Heart right ventricle (tissue), 16 donors: ENCODE measurements around the gene CCDC8. TPM values are rescaled to one million over a fixed set of nuclear protein-coding genes. Genes with fewer than 3 reads are reported as not detected.

Source experiments
- ATAC-seq, 8 donors: fragments of 200-7000 bp; cut with Tn5 transposase; one replicate each; pipeline ENCODE4 v1.9.1; 2020; ENCODE audit warnings: mild to moderate bottlenecking in 8 of 8, moderate library complexity in 8 of 8, moderate number of reproducible peaks in 1 of 8
- DNase-seq, 2 donors: peaks; one replicate each; pipeline ENCODE4 v3.0.0-alpha.2; 2020
- H3K27ac ChIP-seq, 10 donors: fragments of 200-600 bp; sonication (generic) in 2 of 10; one replicate each; pipeline versions ENCODE4 v1.5.0 to v1.8.0; 2020 to 2022; ENCODE audit warnings: mild to moderate bottlenecking in 3 of 10
- H3K27me3 ChIP-seq, 7 donors: fragments of 200-600 bp; one replicate each; pipeline ENCODE4 v1.8.0; 2021 to 2022; ENCODE audit warnings: mild to moderate bottlenecking in 2 of 7
- H3K36me3 ChIP-seq, 9 donors: fragments of 200-600 bp; sonication (generic) in 1 of 9; one replicate each; pipeline versions ENCODE4 v1.5.0 to v1.8.0; 2020 to 2022; ENCODE audit warnings: mild to moderate bottlenecking in 2 of 9
- H3K4me1 ChIP-seq, 9 donors: fragments of 200-600 bp; sonication (generic) in 1 of 9; one replicate each; pipeline versions ENCODE4 v1.5.0 to v1.8.0; 2020 to 2022; ENCODE audit warnings: mild to moderate bottlenecking in 4 of 9
- H3K4me3 ChIP-seq, 10 donors: fragments of 200-600 bp; sonication (generic) in 2 of 10; one replicate each; pipeline versions ENCODE4 v1.5.0 to v1.8.0; 2020 to 2022; ENCODE audit warnings: mild to moderate bottlenecking in 7 of 10, moderate library complexity in 2 of 10
- H3K9me3 ChIP-seq, 11 donors: fragments of 200-600 bp in 10 of 11; sonication (generic) in 2 of 11; one replicate each; pipeline versions ENCODE4 v1.5.0 to v1.8.0; 2013 to 2022; ENCODE audit warnings: mild to moderate bottlenecking in 2 of 11, control low read depth in 1 of 11, moderate library complexity in 1 of 11
- CTCF ChIP-seq, 9 donors: fragments of 200-600 bp; sonication (generic) in 2 of 9; IDR thresholded peaks; one replicate each; pipeline versions ENCODE4 v1.5.0 to v1.8.0; 2021 to 2022; ENCODE audit warnings: antibody characterized with exemption in 9 of 9, mild to moderate bottlenecking in 5 of 9, moderate library complexity in 1 of 9
- WGBS, 2 donors: extraction: QIAGEN DNeasy Blood & Tissue Kit; methylation state at CpG; one replicate each; pipeline ENCODE4 v1.1.7; 2013; ENCODE audit warnings: inconsistent platforms in 1 of 2; 5-methylcytosine and 5-hydroxymethylcytosine counted together
- intact Hi-C, 10 donors: fragments of 100-400 bp; cut with DNase I; formaldehyde crosslinking; loops; one replicate each; pipeline versions ENCODE4 v1.11.1 to v1.14.2; 2022
- polyA plus RNA-seq, 2 donors: library from polyadenylated mRNA; stranded (reverse); fragments of 200-250 nt; gene quantifications; one replicate each; pipeline ENCODE4 v1.2.3, GENCODE V29; 2013
- total RNA-seq, 10 donors: library from RNA; stranded (reverse); fragmentation: NEBNext Ultra II Directional in 3 of 10; extraction: Animal tissue kit (Norgen Biotek cat#: 25700) in 3 of 10; gene quantifications; one replicate each; pipeline versions ENCODE4 v1.2.1 to v1.2.4, GENCODE V29; 2021 to 2023
- donor health status: Arrhythmogenic right ventricular cardiomyopathy.
- donor health status: ischemic (EF 13 %, LVEDD 7.1; RV severe dilation, severe dysfunction).
- donor health status: healthy with polysubstance abuse.
- donor health status: DM: no; HTN: yes; CAD: no.
- donor health status: DM: no; HTN: no; CAD: no.
- donor health status: ischemic (EF 25% LVEDD 6.9; RV normal size, moderate dysfunction).
- donor health status: ischemic (EF 25% LVEDD 5.7; RV mildly dilated, moderate dysfunction).
- donor health status: healthy.
- donor health status: DM: yes; HTN: yes; CAD: no.
- donor health status: Ischemic cardiomyopathy.
- donor health status: ischemic (EF 35%, LVEDD 5.7; RV mildly dilated, moderate dysfunction).
- donor health status: nonischemic (EF 11% LVEDD 7.7; RV severe dilation, severe dysfunction).
- donor health status: DM: yes; HTN: yes; CAD: no.
- donor health status: PGD.
- donor health status: ischemic (EF 29% LVEDD 5.4; RV normal size, mild dysfunction).
- donor health status: nonischemic (EF 23%, LVEDD 6.1; RV moderate dilation, normal function).

Gene CCDC8
- total and polyA plus RNA-seq, 12 donors: 14.4 to 37.3 (median 28.1) TPM

GRCh38 chr19:46407856-46408663 is 5.3 kb downstream of the CCDC8 start:
- WGBS, 2 donors: 17 to 18% methylated on average over 23 of the region's 23 CpGs
- H3K27ac ChIP-seq: peak overlapping the region in 9 of 10 donors; percentile 35 to 76 (median 53)
- ATAC-seq (peak in 5 of 8 donors; percentile 2 to 24 (median 6)), DNase-seq (no peak)
- peaks cover 10 to 82% (median 41%) of the 10 kb centered on the region in 9 donors for H3K4me1 ChIP-seq
- no peak for TF ChIP-seq CTCF (IDR thresholded peaks at IDR 0.05)
- peaks cover 3 to 81% (median 51%) of the 10 kb centered on the region in 7 donors for H3K27me3 ChIP-seq
- no peaks in the 10 kb centered on the region for H3K9me3 ChIP-seq
- intact Hi-C loops: no loop called here
- H3K36me3 ChIP-seq: peaks cover 0 to 7% (median 0%) of the 10 kb centered on the region in 9 donors
- peak overlapping the region in 7 of 10 donors; percentile 6 to 32 (median 22) for H3K4me3 ChIP-seq

- H3K27me3 ChIP-seq: peaks cover 3 to 80% (median 42%) of the 10 kb centered on the region in 7 donors
- no peak overlapping the region for H3K27ac ChIP-seq
- intact Hi-C loops: no loop called here
- H3K4me1 ChIP-seq: peaks cover 10 to 72% (median 39%) of the 10 kb centered on the region in 9 donors
- WGBS, 2 donors: 14 to 16% methylated on average over 6 of the region's 6 CpGs
- H3K4me3 ChIP-seq: no peak overlapping the region
- no peaks in the 10 kb centered on the region for H3K9me3 ChIP-seq
- TF ChIP-seq CTCF (IDR thresholded peaks at IDR 0.05): no peak
- H3K36me3 ChIP-seq: peaks cover 0 to 7% (median 0%) of the 10 kb centered on the region in 9 donors
- DNase-seq (no peak), ATAC-seq (no peak)
Observed at GRCh38 chr19:46406976-46407375, 6.4 kb downstream of the CCDC8 start.

GRCh38 chr19:46404753-46405468 is 8.5 kb downstream of the CCDC8 start:
- intact Hi-C loops: loop anchor here in 2 of 10 donors (2.0 to 5.0 kb wide), 2 partner anchors 82 kb away; no protein-coding TSS in a partner anchor
- no peaks in the 10 kb centered on the region for H3K36me3 ChIP-seq
- peak overlapping the region in 9 of 10 donors; percentile 16 to 75 (median 58) for H3K27ac ChIP-seq
- peak in 4 of 9 donors; percentile 7 to 20 (median 16) for TF ChIP-seq CTCF (IDR thresholded peaks at IDR 0.05)
- peak overlapping the region in 9 of 10 donors; percentile 37 to 55 (median 42) for H3K4me3 ChIP-seq
- no peaks in the 10 kb centered on the region for H3K9me3 ChIP-seq
- DNase-seq: no peak
- ATAC-seq: peak in 4 of 8 donors; percentile 5 to 25 (median 18)
- 14 to 21% methylated on average over 41 of the region's 41 CpGs for WGBS, 2 donors
- H3K27me3 ChIP-seq: peaks cover 0 to 80% (median 46%) of the 10 kb centered on the region in 7 donors
- H3K4me1 ChIP-seq: peaks cover 5 to 54% (median 26%) of the 10 kb centered on the region in 9 donors
